ENCODE results near the gene USB1. TPM values are rescaled to one million over a fixed set of nuclear protein-coding genes. Genes with fewer than 3 reads are reported as not detected.

The USB1 gene
- total and polyA plus RNA-seq, 4 donors, result 8.9 to 40.7 (median 28.3) TPM

DNA sequence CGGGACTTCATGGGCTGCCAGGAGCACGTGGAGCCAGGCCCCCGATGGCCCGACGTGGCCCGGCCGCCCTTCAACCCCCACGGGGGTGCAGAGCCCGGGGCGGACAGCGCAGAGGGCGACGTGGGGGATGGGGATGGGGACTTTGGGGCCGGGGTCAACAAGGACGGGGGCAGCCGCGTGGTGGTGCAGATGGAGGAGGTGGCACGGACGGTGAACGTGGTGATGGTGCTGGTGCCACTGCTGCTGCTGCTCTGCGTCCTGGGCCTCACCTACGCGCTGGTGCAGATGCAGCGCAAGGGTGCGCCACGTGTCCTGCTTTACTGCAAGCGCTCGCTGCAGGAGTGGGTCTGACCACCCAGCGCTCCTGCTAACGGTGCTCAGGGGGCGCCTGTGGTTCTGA, 43.9 kb downstream of the USB1 start (continued):
- TF ChIP-seq REST (IDR thresholded peaks at IDR 0.05), result no peak

GRCh38 chr16:58046054-58046881, 45.1 kb downstream of the USB1 start:
- no peak overlapping the region for H3K27ac ChIP-seq (ENCODE audit: low read depth in 1 of 2, low read length in 2 of 2)
- no peak for DNase-seq (ENCODE audit: low spot score)
- H3K9me3 ChIP-seq (ENCODE audit: control insufficient read depth in 4 of 4, low read length in 3 of 4), result no peaks in the 10 kb centered on the region
- no peaks in the 10 kb centered on the region for H3K27me3 ChIP-seq (ENCODE audit: control insufficient read depth in 4 of 4, insufficient read depth in 4 of 4, low read length in 3 of 4)
- H3K36me3 ChIP-seq (ENCODE audit: control insufficient read depth in 4 of 4, insufficient read depth in 3 of 4, low read depth in 1 of 4, low read length in 3 of 4), result peaks cover 6 to 32% (median 15%) of the 10 kb centered on the region in 4 donors
- no peak overlapping the region for H3K4me3 ChIP-seq (ENCODE audit: low read depth in 1 of 3, low read length in 3 of 3)
- TF ChIP-seq RXRA (IDR thresholded peaks at IDR 0.05) (no peak), RAD21 (IDR thresholded peaks at IDR 0.05) (no peak), ATF3 (IDR thresholded peaks at IDR 0.05) (no peak), EGR1 (IDR thresholded peaks at IDR 0.05; ENCODE audit: low read depth in 2 of 2) (no peak), NR2F2 (IDR thresholded peaks at IDR 0.05) (no peak), GABPA (IDR thresholded peaks at IDR 0.05 in 1 of 2, conservative IDR thresholded peaks at IDR 0.05 in 1 of 2) (no peak), REST (IDR thresholded peaks at IDR 0.05) (no peak), YY1 (IDR thresholded peaks at IDR 0.05) (no peak), SP1 (IDR thresholded peaks at IDR 0.05) (no peak), FOXA2 (IDR thresholded peaks at IDR 0.05) (no peak)
- TF ChIP-seq, protein P1, sequence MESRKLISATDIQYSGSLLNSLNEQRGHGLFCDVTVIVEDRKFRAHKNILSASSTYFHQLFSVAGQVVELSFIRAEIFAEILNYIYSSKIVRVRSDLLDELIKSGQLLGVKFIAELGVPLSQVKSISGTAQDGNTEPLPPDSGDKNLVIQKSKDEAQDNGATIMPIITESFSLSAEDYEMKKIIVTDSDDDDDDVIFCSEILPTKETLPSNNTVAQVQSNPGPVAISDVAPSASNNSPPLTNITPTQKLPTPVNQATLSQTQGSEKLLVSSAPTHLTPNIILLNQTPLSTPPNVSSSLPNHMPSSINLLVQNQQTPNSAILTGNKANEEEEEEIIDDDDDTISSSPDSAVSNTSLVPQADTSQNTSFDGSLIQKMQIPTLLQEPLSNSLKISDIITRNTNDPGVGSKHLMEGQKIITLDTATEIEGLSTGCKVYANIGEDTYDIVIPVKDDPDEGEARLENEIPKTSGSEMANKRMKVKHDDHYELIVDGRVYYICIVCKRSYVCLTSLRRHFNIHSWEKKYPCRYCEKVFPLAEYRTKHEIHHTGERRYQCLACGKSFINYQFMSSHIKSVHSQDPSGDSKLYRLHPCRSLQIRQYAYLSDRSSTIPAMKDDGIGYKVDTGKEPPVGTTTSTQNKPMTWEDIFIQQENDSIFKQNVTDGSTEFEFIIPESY (IDR thresholded peaks at IDR 0.05), result no peak
- TF ChIP-seq, protein P2, sequence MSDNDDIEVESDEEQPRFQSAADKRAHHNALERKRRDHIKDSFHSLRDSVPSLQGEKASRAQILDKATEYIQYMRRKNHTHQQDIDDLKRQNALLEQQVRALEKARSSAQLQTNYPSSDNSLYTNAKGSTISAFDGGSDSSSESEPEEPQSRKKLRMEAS (IDR thresholded peaks at IDR 0.05), result no peak
- TF ChIP-seq, protein P3, sequence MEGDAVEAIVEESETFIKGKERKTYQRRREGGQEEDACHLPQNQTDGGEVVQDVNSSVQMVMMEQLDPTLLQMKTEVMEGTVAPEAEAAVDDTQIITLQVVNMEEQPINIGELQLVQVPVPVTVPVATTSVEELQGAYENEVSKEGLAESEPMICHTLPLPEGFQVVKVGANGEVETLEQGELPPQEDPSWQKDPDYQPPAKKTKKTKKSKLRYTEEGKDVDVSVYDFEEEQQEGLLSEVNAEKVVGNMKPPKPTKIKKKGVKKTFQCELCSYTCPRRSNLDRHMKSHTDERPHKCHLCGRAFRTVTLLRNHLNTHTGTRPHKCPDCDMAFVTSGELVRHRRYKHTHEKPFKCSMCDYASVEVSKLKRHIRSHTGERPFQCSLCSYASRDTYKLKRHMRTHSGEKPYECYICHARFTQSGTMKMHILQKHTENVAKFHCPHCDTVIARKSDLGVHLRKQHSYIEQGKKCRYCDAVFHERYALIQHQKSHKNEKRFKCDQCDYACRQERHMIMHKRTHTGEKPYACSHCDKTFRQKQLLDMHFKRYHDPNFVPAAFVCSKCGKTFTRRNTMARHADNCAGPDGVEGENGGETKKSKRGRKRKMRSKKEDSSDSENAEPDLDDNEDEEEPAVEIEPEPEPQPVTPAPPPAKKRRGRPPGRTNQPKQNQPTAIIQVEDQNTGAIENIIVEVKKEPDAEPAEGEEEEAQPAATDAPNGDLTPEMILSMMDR (IDR thresholded peaks at IDR 0.05; ENCODE audit: low read depth, low read length, missing input control), result no peak
- no peak overlapping the region for H3K9ac ChIP-seq (ENCODE audit: low read depth in 1 of 2, low read length in 2 of 2)
- WGBS, result 87% methylated on average over 16 of the region's 16 CpGs
- peaks cover 0 to 9% (median 5%) of the 10 kb centered on the region in 4 donors for H3K4me1 ChIP-seq (ENCODE audit: control insufficient read depth in 4 of 4, insufficient read depth in 4 of 4, low read length in 3 of 4)

Measured in liver (tissue), 9 donors.